GM12878 (cell line): ENCODE data around the gene H1-8. TPM values are rescaled to one million over a fixed set of nuclear protein-coding genes. Genes with fewer than 3 reads are reported as not detected.

Experiments
- ATAC-seq: fragments of 200-7000 bp; cut with Tn5 transposase; 3 replicates; pipeline ENCODE4 v1.9.1; 2020; ENCODE audit warnings: mild to moderate bottlenecking, moderate library complexity
- BruUV-seq: library from RNA; stranded (reverse); fragments of 400-500 nt; replicated peaks from 2 replicates; lab custom pipeline; 2021; lab: Mats Ljungman, UMichigan
- CTCF ChIA-PET: fragments of 300-600 bp; sonication (Branson Sonifier 250); formaldehyde crosslinking; extraction: SDS; loops from one replicate; lab custom pipeline; 2021; ENCODE audit warnings: inconsistent platforms; lab: Yijun Ruan, JAX
- POLR2A ChIA-PET: fragments of 350-600 bp; formaldehyde crosslinking; extraction: SDS; loops from one replicate; lab custom pipeline; 2021; ENCODE audit warnings: inconsistent platforms; lab: Charles Lee
- RAD21 ChIA-PET: fragments of 300-600 bp; sonication (Branson Sonifier 250); formaldehyde crosslinking; loops from one replicate; lab custom pipeline; 2023; ENCODE audit warnings: antibody characterized with exemption; ENCODE audit not compliant: unreplicated experiment; lab: Charles Lee
- SMC1A ChIA-PET: fragments of 300-600 bp; sonication (Branson Sonifier 250); formaldehyde crosslinking; loops from one replicate; lab custom pipeline; 2023; ENCODE audit not compliant: unreplicated experiment, uncharacterized antibody; lab: Charles Lee
- DNase-seq: peaks from one replicate; pipeline ENCODE4 v3.0.0-alpha.2; 2011; ENCODE audit warnings: low read depth, low spot score
- FAIRE-seq: peaks from 3 replicates; lab custom pipeline; 2011; peaks lifted over from hg19 to GRCh38; lab: Jason Lieb, UNC
- H2AFZ ChIP-seq: 2 replicates; pipeline ENCODE4 v1.6.0; 2011; ENCODE audit warnings: low read depth, low read length, control low read depth; ENCODE audit not compliant: control insufficient read depth
- H3K27ac ChIP-seq: 2 replicates; pipeline ENCODE4 v1.5.1; 2011; ENCODE audit warnings: control low read depth; ENCODE audit not compliant: control insufficient read depth, insufficient read depth
- H3K27me3 ChIP-seq, 2 experiments: replicated peaks in 1 of 2; 2 replicates each; pipeline versions ENCODE4 v1.6.0 to v1.6.1; 2011; ENCODE audit warnings: low read length in 1 of 2; ENCODE audit not compliant: control insufficient read depth in 2 of 2, insufficient read depth in 2 of 2
- H3K36me3 ChIP-seq, 2 experiments: 2 replicates each; pipeline ENCODE4 v1.5.1; 2011; ENCODE audit warnings: low read length in 1 of 2; ENCODE audit not compliant: control insufficient read depth in 2 of 2, insufficient read depth in 2 of 2
- H3K4me1 ChIP-seq: 2 replicates; pipeline ENCODE4 v1.6.1; 2011; ENCODE audit warnings: mild to moderate bottlenecking, low read length, moderate library complexity, mixed read lengths; ENCODE audit not compliant: control insufficient read depth, insufficient read depth
- H3K4me2 ChIP-seq: 2 replicates; pipeline ENCODE4 v1.6.0; 2011; ENCODE audit warnings: control low read depth; ENCODE audit not compliant: control insufficient read depth, insufficient read depth
- H3K4me3 ChIP-seq: fragments of 200-600 bp; sonication (generic); 2 replicates; pipeline ENCODE4 v1.5.1; 2016
- H3K79me2 ChIP-seq: 2 replicates; pipeline ENCODE4 v1.6.0; 2011; ENCODE audit warnings: low read length; ENCODE audit not compliant: control insufficient read depth, insufficient read depth
- H3K9ac ChIP-seq: 2 replicates; pipeline ENCODE4 v1.8.0; 2011; ENCODE audit warnings: low read length, control low read depth, mixed read lengths; ENCODE audit not compliant: control insufficient read depth, insufficient read depth
- H3K9me3 ChIP-seq: replicated peaks from 3 replicates; pipeline ENCODE4 v1.5.1; 2011; ENCODE audit warnings: mild to moderate bottlenecking, low read length; ENCODE audit not compliant: control insufficient read depth, insufficient read depth
- H4K20me1 ChIP-seq: 2 replicates; pipeline ENCODE4 v1.6.0; 2011; ENCODE audit not compliant: control insufficient read depth, insufficient read depth
- CBX3 ChIP-seq: fragments of 200-600 bp; sonication (generic); IDR thresholded peaks from 2 replicates; pipeline ENCODE4 v1.6.1; 2016; ENCODE audit warnings: low read depth, borderline replicate concordance
- CEBPB ChIP-seq, 2 experiments: fragments of 150-350 bp in 1 of 2; IDR thresholded peaks; 2 replicates each; pipeline ENCODE4 v1.6.1; 2012 to 2014; ENCODE audit warnings: low read depth in 2 of 2, low read length in 2 of 2, borderline replicate concordance in 1 of 2, inconsistent platforms in 1 of 2
- CREM ChIP-seq: IDR thresholded peaks from 2 replicates; pipeline ENCODE4 v1.6.1; 2014; ENCODE audit warnings: antibody characterized with exemption, low read depth
- KDM1A ChIP-seq: fragments of 200-600 bp; sonication (generic); IDR thresholded peaks from 2 replicates; pipeline ENCODE4 v1.6.1; 2016; ENCODE audit warnings: borderline replicate concordance
- TCF3 ChIP-seq: IDR thresholded peaks from 2 replicates; pipeline ENCODE4 v1.6.1; 2012; ENCODE audit warnings: low read depth, mild to moderate bottlenecking, low read length, borderline replicate concordance; ENCODE audit not compliant: insufficient read depth
- USF1 ChIP-seq: IDR thresholded peaks from 2 replicates; pipeline ENCODE4 v1.6.1; 2011; ENCODE audit warnings: borderline replicate concordance, low read depth, mild to moderate bottlenecking, moderate library complexity, mixed read lengths, low read length; ENCODE audit not compliant: insufficient read depth; ENCODE audit errors: extremely low read length
- WGBS: methylation state at CpG from one replicate; pipeline ENCODE4 v1.1.6; 2016; ENCODE audit warnings: low lambda C conversion rate; ENCODE audit not compliant: insufficient replicate concordance, insufficient coverage; ENCODE audit errors: missing lambda C conversion rate; 5-methylcytosine and 5-hydroxymethylcytosine counted together
- in situ Hi-C: fragments of 300-500 bp; cut with MboI; formaldehyde crosslinking; loops from 9 replicates; pipeline ENCODE4 v1.14.3; 2018; ENCODE audit warnings: mixed read lengths
- intact Hi-C: fragments of 100-400 bp; cut with micrococcal nuclease; formaldehyde crosslinking; loops from one replicate; pipeline ENCODE4 v1.14.2; 2022; ENCODE audit not compliant: unreplicated experiment
- polyA plus RNA-seq, 11 experiments: library from polyadenylated mRNA; depleted of rRNA in 4 of 11; unstranded in 6 of 11; stranded (reverse) in 5 of 11; fragments of >200 nt; fragmentation: Nextera tagmentation in 4 of 11; fragmentation: Illumina TruSeq in 1 of 11; extraction: Ambion mirVana in 4 of 11; extraction: Trizol in 1 of 11; gene quantifications; 1 replicate in 1 of 11; 2 replicates in 10 of 11; pipeline versions ENCODE4 v1.2.1 to v1.2.3, GENCODE V29; 2011 to 2016; ENCODE audit warnings: inconsistent platforms in 2 of 11, missing spikeins in 2 of 11, low read depth in 1 of 11
- total RNA-seq, 4 experiments: library from RNA; depleted of rRNA in 3 of 4; stranded (reverse); fragments of >200 nt in 3 of 4; fragmentation: Illumina TruSeq in 1 of 4; extraction: Trizol in 1 of 4; gene quantifications; 2 replicates each; pipeline versions ENCODE4 v1.2.1 to v1.2.3, GENCODE V29; 2013 to 2021
- TF ChIP-seq, protein P1 (sequence below): IDR thresholded peaks from 2 replicates; pipeline ENCODE4 v1.6.1; 2012; ENCODE audit warnings: low read depth, low read length, improper control_type of control experiment
- TF ChIP-seq, protein P2 (sequence below): fragments of 450-650 bp; IDR thresholded peaks from 2 replicates; pipeline ENCODE4 v1.6.1; 2017; ENCODE audit warnings: low read depth, mild to moderate bottlenecking, moderate library complexity

The H1-8 gene
- total and polyA plus RNA-seq, 10 of the 15 experiments (the other 5 are each of a cell fraction or from before 2014, with no cell fraction given) = not detected

GRCh38 chr3:129519896-129520715, 22.9 kb upstream of the H1-8 start:
- H3K36me3 ChIP-seq = no peaks in the 10 kb centered on the region; a peak in 1 of 4 replicates
- H3K9me3 ChIP-seq = no peaks in the 10 kb centered on the region
- H4K20me1 ChIP-seq = no peaks in the 10 kb centered on the region
- H2AFZ ChIP-seq = no peak overlapping the region
- no peak overlapping the region for H3K9ac ChIP-seq
- 69% methylated on average over 15 of the region's 15 CpGs for WGBS
- in situ Hi-C loops = no loop called here
- BruUV-seq = no TSS peak
- H3K4me1 ChIP-seq = no peaks in the 10 kb centered on the region; the same call in 1 of the 2 replicates
- no peak overlapping the region for H3K4me2 ChIP-seq
- H3K79me2 ChIP-seq = no peaks in the 10 kb centered on the region
- intact Hi-C loops = no loop called here
- ChIA-PET POLR2A (no interaction called here), SMC1A (interaction anchor here (0.9 kb wide), 1 partner anchor 33 kb away, joined by 3 read pairs; no protein-coding TSS in a partner anchor), RAD21 (no interaction called here), CTCF (no interaction called here)
- ATAC-seq (no peak), DNase-seq (no peak), FAIRE-seq (no peak)
- no peak overlapping the region for H3K4me3 ChIP-seq
- TF ChIP-seq KDM1A = no peak
- TF ChIP-seq USF1 = no peak
- no peak for TF ChIP-seq CREM
- no peak for TF ChIP-seq CBX3
- no peak for TF ChIP-seq CEBPB (IDR thresholded peaks at IDR 0.05; ENCODE audit: borderline replicate concordance in 1 of 2, low read depth in 2 of 2, low read length in 2 of 2)
- TF ChIP-seq, protein P1, sequence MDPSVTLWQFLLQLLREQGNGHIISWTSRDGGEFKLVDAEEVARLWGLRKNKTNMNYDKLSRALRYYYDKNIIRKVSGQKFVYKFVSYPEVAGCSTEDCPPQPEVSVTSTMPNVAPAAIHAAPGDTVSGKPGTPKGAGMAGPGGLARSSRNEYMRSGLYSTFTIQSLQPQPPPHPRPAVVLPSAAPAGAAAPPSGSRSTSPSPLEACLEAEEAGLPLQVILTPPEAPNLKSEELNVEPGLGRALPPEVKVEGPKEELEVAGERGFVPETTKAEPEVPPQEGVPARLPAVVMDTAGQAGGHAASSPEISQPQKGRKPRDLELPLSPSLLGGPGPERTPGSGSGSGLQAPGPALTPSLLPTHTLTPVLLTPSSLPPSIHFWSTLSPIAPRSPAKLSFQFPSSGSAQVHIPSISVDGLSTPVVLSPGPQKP = no peak
- TF ChIP-seq, protein P2, sequence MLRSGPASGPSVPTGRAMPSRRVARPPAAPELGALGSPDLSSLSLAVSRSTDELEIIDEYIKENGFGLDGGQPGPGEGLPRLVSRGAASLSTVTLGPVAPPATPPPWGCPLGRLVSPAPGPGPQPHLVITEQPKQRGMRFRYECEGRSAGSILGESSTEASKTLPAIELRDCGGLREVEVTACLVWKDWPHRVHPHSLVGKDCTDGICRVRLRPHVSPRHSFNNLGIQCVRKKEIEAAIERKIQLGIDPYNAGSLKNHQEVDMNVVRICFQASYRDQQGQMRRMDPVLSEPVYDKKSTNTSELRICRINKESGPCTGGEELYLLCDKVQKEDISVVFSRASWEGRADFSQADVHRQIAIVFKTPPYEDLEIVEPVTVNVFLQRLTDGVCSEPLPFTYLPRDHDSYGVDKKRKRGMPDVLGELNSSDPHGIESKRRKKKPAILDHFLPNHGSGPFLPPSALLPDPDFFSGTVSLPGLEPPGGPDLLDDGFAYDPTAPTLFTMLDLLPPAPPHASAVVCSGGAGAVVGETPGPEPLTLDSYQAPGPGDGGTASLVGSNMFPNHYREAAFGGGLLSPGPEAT = no peak
- TF ChIP-seq TCF3 = no peak
- no peaks in the 10 kb centered on the region for H3K27me3 ChIP-seq
- H3K27ac ChIP-seq = no peak overlapping the region
